Jurkat, Clone E6-1 (cell line): Measurements from ENCODE around the gene FSIP2. TPM values are rescaled to one million over a fixed set of nuclear protein-coding genes. Genes with fewer than 3 reads are reported as not detected.

Experiments used
- DNase-seq: peaks from one replicate; pipeline ENCODE4 v3.0.0-alpha.2; 2011; ENCODE audit warnings: low read depth, low spot score
- H3K4me3 ChIP-seq: 2 replicates; pipeline ENCODE4 v1.5.1; 2011; ENCODE audit warnings: mild to moderate bottlenecking, low read length, control low read depth, moderate library complexity
- polyA plus RNA-seq: library from polyadenylated mRNA; unstranded; fragments of >200 nt; gene quantifications from one replicate; pipeline ENCODE4 v1.2.1, GENCODE V29; 2012; ENCODE audit warnings: missing spikeins; ENCODE audit not compliant: insufficient read length, insufficient read depth

Gene FSIP2, protein sequence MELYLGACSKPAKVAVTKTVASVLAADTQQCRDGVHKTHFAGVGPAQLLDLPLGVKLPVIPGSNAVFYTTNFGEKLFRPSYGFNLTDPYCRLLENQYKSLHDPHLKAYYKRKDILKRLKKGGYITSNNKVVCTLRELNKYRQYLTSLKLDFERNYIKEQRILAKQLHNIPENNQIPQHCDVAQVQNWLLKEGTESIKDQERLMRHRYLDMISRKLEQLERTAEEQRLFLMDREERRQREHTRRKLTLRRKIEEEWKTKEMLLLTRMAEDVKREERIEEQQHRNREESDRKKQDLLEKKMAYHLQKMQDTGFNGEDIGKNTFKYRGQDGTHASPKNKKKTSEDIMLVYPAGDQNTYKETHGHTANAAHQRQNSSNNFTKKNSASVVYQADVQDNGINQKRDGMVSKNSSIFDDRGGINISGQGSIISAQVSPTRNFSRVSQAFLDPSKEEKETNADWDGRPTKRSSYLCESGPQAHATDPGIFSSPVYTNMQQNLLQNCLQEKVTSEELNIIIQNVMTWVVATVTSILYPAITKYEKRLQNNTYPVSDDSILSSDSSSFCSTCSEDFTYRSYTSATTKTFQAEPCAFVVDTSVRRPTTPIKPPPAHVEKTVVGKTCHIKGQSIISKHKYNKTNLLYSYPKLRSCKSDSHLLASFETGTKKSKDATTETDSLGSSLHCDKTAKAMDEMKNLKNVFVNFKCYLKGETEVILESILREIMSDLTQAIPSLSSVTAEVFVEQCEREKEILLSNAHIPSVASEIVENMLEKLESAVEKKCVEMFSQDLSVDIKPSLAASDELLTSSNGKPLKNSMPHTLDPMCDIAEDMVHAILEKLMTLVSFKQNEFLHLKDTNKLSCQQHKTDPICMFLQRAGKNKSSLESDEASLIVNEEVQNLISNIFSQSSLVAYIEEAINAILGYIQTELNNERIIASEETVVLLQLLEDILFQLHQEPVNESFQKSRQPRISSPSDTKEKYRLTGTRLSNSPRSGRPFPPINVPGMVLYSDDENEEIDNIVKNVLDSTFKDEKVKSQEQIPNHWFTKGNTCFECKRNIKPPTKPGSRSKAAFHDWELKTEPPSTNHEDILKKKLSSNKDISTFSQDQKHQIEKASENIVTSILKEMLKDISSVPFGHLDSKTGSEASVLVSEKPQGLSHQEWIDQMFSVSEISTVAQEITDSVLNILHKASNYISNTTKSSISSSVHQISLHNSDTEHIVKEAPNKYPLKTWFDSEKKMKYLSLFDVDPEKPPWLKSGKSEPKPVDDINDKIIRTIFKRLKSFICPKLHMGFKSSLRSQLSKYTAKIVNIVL (N-terminal part only)
- not detected for polyA plus RNA-seq

- H3K4me3 ChIP-seq, result no peak within 1 kb of the TSS
Measured at GRCh38 chr2:185738679-185739472, at the start of gene FSIP2. FSIP2 (plus strand) TSS chr2:185738804; CDS start chr2:185738895, 91 bp downstream.

DNA sequence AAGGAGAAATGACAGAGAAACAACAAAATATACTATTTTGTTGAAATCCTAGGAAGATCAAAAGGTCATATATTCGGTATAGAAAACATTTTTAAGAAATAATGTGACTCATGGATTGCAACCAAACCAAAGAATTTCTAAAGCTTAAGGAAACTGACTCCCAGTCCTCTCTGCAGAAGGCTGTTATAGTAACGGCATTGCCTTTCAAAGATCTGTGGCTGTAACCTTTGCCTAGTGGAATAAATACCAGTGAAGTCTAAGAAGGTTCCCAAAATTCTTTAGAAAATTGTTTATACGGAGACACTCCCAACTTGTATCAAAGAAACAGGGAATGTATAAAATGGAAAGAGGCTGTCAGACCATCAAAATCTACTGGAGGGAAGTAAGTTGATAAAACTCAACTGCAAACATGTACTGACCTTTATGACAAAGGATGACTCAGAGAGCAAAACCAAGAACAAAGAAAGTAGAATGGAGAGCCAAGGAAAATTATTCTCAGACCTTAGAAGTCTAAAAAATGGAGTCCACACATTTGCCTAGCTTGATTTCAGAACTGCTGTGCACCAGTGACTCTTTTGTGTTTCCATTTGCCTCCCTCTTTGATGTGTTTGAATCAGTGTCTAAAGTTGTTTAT is 48.6 kb upstream of the FSIP2 start:
- H3K4me3 ChIP-seq, result no peak overlapping the region
- DNase-seq, result no peak

More at GRCh38 chr2:185738679-185739472, at the start of gene FSIP2:
- no peak for DNase-seq

DNA sequence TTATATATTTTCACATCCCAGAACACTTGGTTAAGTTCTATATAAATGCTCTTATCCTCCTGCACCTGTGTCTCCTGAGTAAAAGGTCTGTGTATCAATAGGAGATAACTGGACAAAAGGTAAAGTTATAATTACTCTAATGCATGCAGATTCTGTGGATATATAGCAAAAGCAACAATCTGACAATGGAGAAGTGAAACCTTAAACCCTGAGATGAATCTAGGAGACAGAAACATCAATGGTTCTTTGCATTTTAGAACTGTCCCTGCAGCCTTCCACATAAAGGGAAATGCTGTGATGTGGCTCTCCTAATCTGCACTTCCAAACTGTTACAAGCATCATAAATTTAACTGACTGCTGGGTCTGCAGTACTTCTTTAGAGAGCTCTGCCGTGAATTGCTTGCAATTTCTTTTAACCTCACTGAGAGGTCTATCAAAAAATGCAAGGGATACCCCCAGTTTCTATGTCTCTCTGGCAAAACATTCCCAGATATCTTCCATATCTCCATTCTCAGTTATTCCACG is 42.8 kb upstream of the FSIP2 start:
- no peak overlapping the region for H3K4me3 ChIP-seq
- no peak for DNase-seq

DNA sequence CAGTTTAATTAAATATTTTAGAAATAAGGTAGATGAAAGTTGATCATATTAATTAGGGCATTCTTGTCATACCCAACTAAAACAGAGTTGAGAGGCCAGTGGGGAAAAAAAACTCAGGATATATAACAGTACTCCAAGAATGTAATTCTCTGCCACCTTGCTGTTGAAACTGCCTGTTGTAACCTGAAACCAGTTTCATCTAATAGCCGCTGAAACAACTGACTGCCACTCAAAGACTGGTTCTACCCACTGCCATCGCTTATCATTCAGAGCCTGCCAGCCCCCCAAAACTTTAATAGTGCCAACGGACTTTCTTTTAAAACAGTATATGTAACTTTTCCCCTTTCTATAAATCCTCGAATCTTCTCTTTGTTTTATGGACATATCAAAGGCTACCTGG is 37.7 kb upstream of the FSIP2 start:
- no peak overlapping the region for H3K4me3 ChIP-seq
- DNase-seq, result no peak

GRCh38 chr2:185734658-185735057 is 3.9 kb upstream of the FSIP2 start:
- no peak overlapping the region for H3K4me3 ChIP-seq
- no peak for DNase-seq

GRCh38 chr2:185736210-185736609 is 2.4 kb upstream of the FSIP2 start:
- no peak overlapping the region for H3K4me3 ChIP-seq
- DNase-seq, result no peak

DNA sequence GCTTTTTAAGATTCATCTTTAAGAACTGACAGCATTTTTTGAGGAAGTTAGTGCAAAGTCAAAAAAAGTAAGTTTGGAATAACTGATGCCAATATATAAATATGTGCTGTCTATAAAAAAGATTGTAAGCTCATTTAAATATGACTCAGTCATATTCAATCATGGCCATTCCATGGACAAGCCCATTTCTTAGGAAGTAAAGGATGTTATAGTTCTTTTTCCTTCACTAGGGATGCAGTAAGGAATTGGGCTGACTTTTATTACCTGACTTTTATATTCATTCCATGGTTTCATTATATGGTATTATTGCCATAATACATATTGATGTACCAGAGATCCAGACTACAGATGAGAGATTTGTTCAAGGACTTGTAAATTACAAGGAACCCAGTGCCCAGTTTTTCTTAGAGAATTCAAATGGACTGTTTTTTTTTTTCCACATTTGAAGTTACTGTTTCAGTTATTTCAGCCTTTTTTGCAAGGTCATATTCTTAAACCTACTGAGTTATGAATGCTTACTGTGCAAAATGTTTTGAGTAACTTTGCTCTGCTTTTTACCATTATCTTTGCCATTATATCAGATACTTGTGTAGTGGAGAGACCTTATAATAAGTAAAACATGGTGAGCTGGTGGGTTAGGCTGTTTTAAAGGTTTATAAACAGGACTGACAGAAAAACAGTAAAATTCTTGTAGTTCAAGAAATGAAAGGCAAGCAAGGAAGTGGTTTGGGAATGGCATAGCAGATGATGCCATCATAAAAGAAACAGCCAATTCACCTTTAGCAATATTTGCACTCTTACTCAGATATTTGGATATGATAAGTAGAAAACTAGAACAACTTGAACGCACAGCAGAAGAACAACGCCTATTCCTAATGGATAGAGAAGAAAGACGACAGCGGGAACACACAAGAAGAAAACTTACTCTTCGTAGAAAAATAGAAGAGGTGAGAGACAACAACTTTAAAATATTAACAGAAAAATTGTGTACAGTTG is 7.6 kb downstream of the FSIP2 start:
- no peak overlapping the region for H3K4me3 ChIP-seq
- no peak for DNase-seq

DNA sequence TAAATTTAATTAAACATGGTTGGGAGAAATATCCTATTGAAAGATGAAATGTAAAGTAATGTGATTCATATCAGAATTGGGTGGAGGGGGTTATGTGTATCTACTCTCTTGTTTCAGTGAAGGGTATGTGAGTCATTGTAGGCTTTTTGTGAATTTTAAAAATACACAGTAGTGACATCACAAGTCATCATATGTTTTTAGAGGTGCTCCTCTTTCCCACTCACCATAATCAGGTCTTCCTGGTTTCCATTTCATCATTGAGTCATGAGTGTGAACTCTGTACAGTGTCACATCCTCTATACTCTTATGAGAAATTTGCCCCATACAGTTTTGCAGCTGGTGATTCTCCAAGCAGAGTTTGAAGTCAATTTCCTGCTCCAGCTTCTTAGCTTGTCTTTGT is 18.8 kb downstream of the FSIP2 start:
- H3K4me3 ChIP-seq, result no peak overlapping the region
- no peak for DNase-seq

DNA sequence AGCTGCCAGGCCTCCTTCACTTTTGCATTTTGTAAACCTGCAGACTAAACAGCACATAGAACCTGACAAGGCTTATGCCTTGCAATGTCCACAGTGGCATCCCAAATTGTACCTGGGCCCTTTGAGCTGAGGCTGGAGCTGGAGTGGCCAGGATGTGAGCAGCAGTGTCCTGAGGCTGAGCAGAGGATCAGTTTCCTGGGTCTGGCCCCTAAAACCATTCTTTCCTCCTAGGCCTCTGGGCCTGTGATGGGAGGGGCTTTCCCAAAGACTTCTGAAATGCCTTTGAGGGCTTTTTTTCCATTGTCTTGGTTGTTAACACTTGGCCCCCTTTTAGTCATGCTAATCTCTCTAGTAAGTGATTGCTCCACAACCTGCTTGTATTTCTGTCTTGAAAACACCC is 32.8 kb downstream of the FSIP2 start:
- no peak overlapping the region for H3K4me3 ChIP-seq
- no peak for DNase-seq

- no peak overlapping the region for H3K4me3 ChIP-seq
- no peak for DNase-seq
Measured at GRCh38 chr2:185780890-185781289, 42.3 kb downstream of the FSIP2 start.

DNA sequence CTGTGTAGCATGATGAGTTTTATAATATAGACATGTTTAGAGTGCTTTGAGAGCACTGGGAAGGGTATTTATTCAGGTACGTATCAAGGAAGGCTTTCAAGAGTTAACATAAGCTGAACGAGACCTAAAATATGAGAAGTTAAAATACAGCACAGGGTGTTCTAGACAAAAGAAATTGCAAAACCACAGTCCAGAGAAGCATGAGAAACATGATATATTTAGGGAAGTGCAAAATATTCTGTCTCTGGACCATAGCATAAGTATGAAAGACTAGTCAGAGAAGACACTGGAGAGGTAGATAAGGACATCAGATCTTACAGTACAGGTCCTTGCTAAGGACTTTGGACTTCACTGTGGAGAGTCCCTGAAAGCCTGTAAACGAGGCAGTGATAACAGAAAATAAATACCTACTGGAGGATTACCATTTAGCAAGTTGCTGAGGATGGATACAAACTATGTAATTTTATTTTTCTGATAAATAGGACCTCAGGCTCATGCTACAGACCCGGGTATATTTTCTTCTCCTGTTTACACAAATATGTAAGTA is 43.7 kb downstream of the FSIP2 start:
- H3K4me3 ChIP-seq, result no peak overlapping the region
- DNase-seq, result no peak

DNA sequence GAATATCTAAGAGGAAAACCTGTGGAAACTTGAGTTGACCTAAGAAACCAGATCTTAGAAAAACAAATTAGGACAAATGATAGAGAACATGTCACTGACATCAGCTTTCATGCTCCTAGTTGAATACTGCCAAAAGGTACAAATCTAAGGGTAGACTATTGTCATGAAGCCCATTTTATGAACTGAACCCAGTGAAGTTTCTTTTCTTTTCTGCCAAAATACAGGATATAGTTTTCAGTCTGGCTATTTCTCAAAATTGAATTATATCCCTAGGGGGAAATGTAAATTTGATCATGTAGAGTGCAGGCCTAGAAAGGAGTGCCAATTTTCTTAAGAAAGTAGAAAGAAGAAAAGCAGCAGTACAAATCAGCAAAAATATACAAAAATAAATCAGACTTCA is 46.6 kb downstream of the FSIP2 start:
- DNase-seq, result no peak
- no peak overlapping the region for H3K4me3 ChIP-seq

- DNase-seq, result no peak
- H3K4me3 ChIP-seq, result no peak overlapping the region
Measured at GRCh38 chr2:185785851-185786473, 47.4 kb downstream of the FSIP2 start.

GRCh38 chr2:185787227-185788145 is 48.9 kb downstream of the FSIP2 start:
- no peak for DNase-seq
- no peak overlapping the region for H3K4me3 ChIP-seq

DNA sequence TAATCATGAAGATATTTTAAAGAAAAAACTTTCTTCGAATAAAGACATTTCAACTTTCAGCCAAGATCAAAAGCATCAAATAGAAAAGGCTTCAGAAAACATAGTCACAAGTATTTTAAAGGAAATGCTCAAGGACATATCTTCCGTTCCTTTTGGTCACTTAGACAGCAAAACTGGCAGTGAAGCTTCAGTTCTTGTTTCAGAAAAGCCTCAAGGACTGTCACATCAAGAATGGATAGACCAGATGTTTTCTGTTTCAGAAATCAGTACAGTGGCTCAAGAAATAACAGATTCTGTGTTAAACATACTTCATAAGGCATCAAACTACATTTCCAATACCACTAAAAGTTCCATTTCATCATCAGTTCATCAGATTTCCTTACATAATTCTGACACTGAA is 51.8 kb downstream of the FSIP2 start:
- DNase-seq, result no peak
- no peak overlapping the region for H3K4me3 ChIP-seq
